Calu3 (cell line): ENCODE results near the gene TDRD10. TPM values are rescaled to one million over a fixed set of nuclear protein-coding genes. Genes with fewer than 3 reads are reported as not detected.

Experiments
- BruUV-seq: library from RNA; stranded (reverse); fragments of 400-500 nt; replicated peaks from 2 replicates; lab custom pipeline; 2021; lab: Mats Ljungman, UMichigan
- CTCF ChIA-PET: fragments of 300-600 bp; sonication (Branson Sonifier 250); formaldehyde crosslinking; loops from one replicate; lab custom pipeline; 2022; ENCODE audit warnings: antibody characterized with exemption; lab: Charles Lee
- DNase-seq: peaks from one replicate; pipeline ENCODE4 v3.0.0; 2022
- H3K27ac Mint-ChIP-seq: one replicate; pipeline ENCODE4 v1.8.0; 2022; ENCODE audit warnings: mixed read lengths; ENCODE audit not compliant: unreplicated experiment
- H3K27me3 Mint-ChIP-seq: one replicate; pipeline ENCODE4 v1.8.0; 2022; ENCODE audit warnings: mixed read lengths; ENCODE audit not compliant: unreplicated experiment
- H3K36me3 Mint-ChIP-seq: one replicate; pipeline ENCODE4 v1.8.0; 2022; ENCODE audit warnings: mild to moderate bottlenecking, moderate library complexity, mixed read lengths; ENCODE audit not compliant: insufficient read depth, unreplicated experiment
- H3K4me1 Mint-ChIP-seq: one replicate; pipeline ENCODE4 v1.8.0; 2022; ENCODE audit warnings: mild to moderate bottlenecking, low read depth, mixed read lengths; ENCODE audit not compliant: unreplicated experiment
- H3K4me3 Mint-ChIP-seq: one replicate; pipeline ENCODE4 v1.8.0; 2022; ENCODE audit warnings: mild to moderate bottlenecking, low read depth, moderate library complexity, mixed read lengths; ENCODE audit not compliant: unreplicated experiment
- H3K9me3 Mint-ChIP-seq: one replicate; pipeline ENCODE4 v1.8.0; 2022; ENCODE audit warnings: low read depth, mixed read lengths; ENCODE audit not compliant: unreplicated experiment
- intact Hi-C: fragments of 100-400 bp; cut with micrococcal nuclease; formaldehyde crosslinking; loops from one replicate; pipeline ENCODE4 v1.10.0; 2022; ENCODE audit not compliant: unreplicated experiment
- total RNA-seq: library from RNA; stranded (reverse); gene quantifications from 2 replicates; pipeline ENCODE4 v1.2.3, GENCODE V29; 2022
- TF ChIP-seq, protein P1 (sequence below): fragments of 200-600 bp; IDR thresholded peaks from one replicate; pipeline ENCODE4 v1.8.0; 2022; ENCODE audit warnings: antibody characterized with exemption; ENCODE audit not compliant: unreplicated experiment

Gene TDRD10
- total RNA-seq, 1 experiment from 2014 or later = not detected

- CTCF ChIA-PET = no interaction called here
- no peak for DNase-seq
- intact Hi-C loops = no loop called here
- peaks cover 75% of the 10 kb centered on the region for H3K36me3 Mint-ChIP-seq
- TF ChIP-seq, protein P1, sequence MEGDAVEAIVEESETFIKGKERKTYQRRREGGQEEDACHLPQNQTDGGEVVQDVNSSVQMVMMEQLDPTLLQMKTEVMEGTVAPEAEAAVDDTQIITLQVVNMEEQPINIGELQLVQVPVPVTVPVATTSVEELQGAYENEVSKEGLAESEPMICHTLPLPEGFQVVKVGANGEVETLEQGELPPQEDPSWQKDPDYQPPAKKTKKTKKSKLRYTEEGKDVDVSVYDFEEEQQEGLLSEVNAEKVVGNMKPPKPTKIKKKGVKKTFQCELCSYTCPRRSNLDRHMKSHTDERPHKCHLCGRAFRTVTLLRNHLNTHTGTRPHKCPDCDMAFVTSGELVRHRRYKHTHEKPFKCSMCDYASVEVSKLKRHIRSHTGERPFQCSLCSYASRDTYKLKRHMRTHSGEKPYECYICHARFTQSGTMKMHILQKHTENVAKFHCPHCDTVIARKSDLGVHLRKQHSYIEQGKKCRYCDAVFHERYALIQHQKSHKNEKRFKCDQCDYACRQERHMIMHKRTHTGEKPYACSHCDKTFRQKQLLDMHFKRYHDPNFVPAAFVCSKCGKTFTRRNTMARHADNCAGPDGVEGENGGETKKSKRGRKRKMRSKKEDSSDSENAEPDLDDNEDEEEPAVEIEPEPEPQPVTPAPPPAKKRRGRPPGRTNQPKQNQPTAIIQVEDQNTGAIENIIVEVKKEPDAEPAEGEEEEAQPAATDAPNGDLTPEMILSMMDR = no peak
- no peaks in the 10 kb centered on the region for H3K4me1 Mint-ChIP-seq
- no peak overlapping the region for H3K27ac Mint-ChIP-seq
- no peaks in the 10 kb centered on the region for H3K9me3 Mint-ChIP-seq
- no TSS peak for BruUV-seq
- H3K4me3 Mint-ChIP-seq = no peak overlapping the region
- no peaks in the 10 kb centered on the region for H3K27me3 Mint-ChIP-seq
These were observed 81.8 kb downstream of the TDRD10 start for GRCh38 chr1:154583773-154584172.

GRCh38 chr1:154584267-154584994 is 82.4 kb downstream of the TDRD10 start:
- Mint-ChIP-seq H3K27ac (no peak overlapping the region), H3K27me3 (no peaks in the 10 kb centered on the region), H3K4me3 (no peak overlapping the region), H3K36me3 (peaks cover 76% of the 10 kb centered on the region), H3K4me1 (no peaks in the 10 kb centered on the region), H3K9me3 (no peaks in the 10 kb centered on the region)
- intact Hi-C loops = no loop called here
- CTCF ChIA-PET = interaction anchor here (0.5 kb wide), 1 partner anchor 703 kb away, joined by 8 read pairs; no protein-coding TSS in a partner anchor
- no peak for DNase-seq
- TF ChIP-seq, protein P1 = no peak
- no TSS peak for BruUV-seq

GRCh38 chr1:154586231-154586630 is 84.2 kb downstream of the TDRD10 start:
- no peaks in the 10 kb centered on the region for H3K27me3 Mint-ChIP-seq
- no TSS peak for BruUV-seq
- DNase-seq = no peak
- H3K9me3 Mint-ChIP-seq = no peaks in the 10 kb centered on the region
- no peak overlapping the region for H3K27ac Mint-ChIP-seq
- intact Hi-C loops = no loop called here
- H3K36me3 Mint-ChIP-seq = peaks cover 67% of the 10 kb centered on the region
- H3K4me3 Mint-ChIP-seq = no peak overlapping the region
- CTCF ChIA-PET = no interaction called here
- TF ChIP-seq, protein P1 = no peak
- H3K4me1 Mint-ChIP-seq = no peaks in the 10 kb centered on the region

- Mint-ChIP-seq H3K27ac (no peak overlapping the region), H3K4me3 (no peak overlapping the region), H3K9me3 (no peaks in the 10 kb centered on the region), H3K27me3 (no peaks in the 10 kb centered on the region), H3K4me1 (no peaks in the 10 kb centered on the region), H3K36me3 (peaks cover 67% of the 10 kb centered on the region)
- intact Hi-C loops = no loop called here
- TF ChIP-seq, protein P1 = no peak
- BruUV-seq = no TSS peak
- no peak for DNase-seq
- CTCF ChIA-PET = no interaction called here
These were observed 84.6 kb downstream of the TDRD10 start for GRCh38 chr1:154586641-154587040.
